Esophagus mucosa (tissue), 1 donor: ENCODE data around the gene TCF23. TPM values are rescaled to one million over a fixed set of nuclear protein-coding genes. Genes with fewer than 3 reads are reported as not detected.

Experiments
- ATAC-seq: fragments of 200-7000 bp; cut with Tn5 transposase; one replicate; pipeline ENCODE4 v1.9.1; 2020
- total RNA-seq: library from RNA; stranded (reverse); gene quantifications from one replicate; pipeline ENCODE4 v1.2.4, GENCODE V29; 2023
- donor health status: DM: yes; HTN: yes; CAD: no.

The TCF23 gene
- total RNA-seq, 1 donor from 2014 or later = not detected

DNA sequence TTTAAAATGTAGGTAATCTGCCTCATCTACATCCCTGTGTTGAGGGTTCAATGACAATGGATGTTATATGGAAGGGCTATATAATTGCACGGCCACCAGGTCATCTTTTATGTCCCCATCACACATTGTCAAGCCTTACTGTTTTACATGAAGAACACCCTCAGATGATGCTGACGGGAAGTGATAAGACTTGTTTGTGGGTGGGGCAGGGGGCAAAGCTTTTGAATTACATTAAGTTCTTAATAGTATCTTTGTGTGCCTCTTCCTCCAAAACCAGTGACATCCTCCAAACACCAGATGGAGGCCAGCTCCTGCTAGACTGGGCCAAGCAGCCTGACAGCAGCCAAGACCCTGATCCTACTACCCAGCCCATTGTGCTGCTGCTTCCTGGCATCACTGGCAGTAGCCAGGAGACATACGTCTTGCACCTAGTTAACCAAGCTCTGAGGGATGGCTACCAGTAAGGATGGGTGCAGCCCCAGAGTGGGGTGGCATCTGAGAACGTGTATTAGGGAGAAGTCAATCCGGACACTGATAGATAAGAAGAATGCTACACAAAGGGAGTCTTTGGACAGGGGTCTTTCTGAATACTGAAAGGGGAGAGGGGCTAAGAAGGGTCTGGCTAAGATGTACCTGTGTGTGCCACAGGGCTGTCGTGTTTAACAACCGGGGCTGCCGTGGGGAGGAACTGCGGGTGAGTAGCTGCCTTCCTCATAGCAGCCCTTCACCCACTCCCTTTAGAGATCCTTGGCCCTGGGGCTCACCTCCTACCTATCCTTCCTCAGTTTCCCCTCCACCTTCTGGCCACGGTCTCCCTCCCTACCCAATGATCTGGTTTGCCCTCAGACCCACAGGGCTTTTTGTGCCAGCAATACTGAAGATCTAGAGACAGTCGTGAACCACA lies 19.9 kb upstream of the TCF23 start:
- ATAC-seq = no peak

DNA sequence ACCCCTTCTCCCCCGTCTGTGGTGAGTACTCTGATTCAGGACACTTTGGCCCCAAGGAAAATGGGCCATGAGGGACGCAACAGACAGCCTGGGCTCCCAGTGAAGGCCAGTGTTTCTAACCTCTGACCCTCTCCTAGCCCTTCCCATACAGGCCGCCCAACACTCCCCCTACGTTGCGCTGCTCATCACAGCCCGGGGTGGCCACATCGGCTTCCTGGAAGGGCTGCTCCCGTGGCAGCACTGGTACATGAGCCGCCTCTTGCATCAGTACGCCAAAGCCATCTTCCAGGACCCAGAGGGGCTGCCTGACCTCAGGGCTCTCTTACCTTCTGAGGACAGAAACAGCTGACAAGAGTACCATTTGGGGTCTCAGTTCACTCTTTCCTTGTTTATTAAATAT lies 18.4 kb upstream of the TCF23 start:
- ATAC-seq = no peak

DNA sequence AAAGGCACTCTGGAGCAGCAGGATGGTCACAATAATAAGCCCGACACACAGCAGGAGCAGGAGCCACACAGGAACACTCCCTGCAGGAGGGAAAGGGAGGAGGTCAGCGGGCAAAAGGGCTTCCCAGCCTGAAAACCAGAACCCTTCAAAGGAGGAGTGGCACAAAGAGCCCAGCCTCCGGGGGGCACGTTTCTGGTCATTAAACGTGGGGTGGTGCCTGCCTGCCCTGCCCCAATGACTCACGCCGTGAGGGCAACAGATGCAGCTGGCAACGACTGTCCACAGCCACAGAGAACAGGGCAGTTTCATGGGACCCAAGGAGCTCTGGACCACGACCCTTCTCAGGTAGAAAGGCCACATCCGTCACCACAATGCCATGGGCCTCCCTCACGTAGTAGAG lies 17.4 kb upstream of the TCF23 start:
- ATAC-seq = no peak

DNA sequence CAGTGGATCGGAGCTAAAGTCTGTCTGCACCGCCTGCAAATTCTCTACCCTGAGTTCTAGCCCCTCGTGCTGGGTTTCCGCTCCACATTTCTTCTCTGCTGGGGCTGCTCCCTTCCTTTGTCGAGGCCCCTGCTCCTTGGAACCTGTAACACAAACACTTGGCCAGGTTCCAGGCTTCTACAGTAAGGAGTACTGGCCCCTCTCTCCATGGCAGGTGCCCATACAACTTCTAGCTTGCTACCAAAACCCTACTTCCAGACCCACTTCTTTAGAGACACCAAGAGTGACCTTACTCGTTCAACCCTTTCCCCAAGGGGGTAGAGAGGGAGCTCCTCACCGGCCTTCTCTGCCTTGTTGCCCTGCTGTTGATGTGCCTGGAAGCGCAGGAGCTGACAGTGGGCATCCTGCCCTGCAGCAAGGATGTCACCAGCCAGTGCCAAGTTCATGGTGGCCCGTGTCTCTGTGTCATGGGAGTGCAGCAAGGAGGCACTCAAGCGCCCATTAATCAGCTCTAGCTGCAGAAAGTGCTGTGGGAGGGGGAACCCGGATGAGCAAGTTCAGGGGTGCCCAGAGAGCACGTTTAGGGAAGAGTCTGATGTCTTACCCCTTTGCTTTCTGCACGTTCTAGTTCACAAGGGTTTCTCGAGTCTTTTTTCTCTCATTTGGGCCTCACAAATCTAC lies 15.5 kb upstream of the TCF23 start:
- ATAC-seq = no peak

DNA sequence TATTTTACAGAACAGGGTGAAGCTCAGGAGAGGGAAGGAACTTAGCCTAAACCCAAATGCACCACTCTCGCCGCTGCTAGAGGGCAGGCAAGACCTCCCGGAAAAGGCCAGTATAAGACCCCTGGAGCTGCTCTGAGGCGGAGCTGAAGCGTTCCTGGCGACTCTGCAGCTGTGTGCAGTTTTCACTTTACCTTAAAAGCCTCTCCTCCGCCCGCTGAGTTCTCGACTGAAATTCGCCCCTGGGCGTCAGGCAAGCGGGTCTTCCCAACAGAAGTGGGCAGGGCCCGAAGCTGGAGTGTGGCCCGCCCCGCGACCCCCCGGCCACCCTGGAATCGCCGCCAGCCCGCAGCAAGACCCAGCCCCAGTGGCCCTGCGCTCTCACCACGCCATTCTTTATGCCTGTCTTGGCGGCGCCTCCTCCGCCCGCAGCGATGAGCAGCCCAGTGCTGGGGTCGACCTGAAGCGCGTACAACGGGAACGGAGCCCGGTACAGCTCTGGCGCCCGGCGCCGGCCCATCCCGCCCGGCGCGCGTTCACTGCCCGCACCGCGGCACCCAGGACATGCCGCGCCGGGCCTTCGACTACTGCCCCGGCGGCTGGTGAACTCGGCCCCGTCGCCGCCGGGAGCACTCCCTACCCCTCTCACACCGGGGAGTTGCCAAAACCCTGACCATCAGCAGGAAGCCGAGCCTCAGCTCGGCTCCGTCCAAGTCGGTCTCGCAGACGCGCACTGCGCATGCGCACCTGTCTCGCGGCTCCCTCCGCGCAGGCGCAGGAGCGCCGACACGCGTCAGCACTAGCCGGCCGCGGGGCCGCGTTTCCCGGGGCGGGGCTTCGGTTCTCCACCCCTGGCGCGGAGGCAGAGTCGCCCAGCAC lies 14.7 kb upstream of the TCF23 start, which contains the start of gene PREB:
TSS of gene PREB (minus strand) at position 732 of the 876 bp plus-strand sequence. CDS start at position 517, 215 bp downstream.
- ATAC-seq = peak; percentile 94

DNA sequence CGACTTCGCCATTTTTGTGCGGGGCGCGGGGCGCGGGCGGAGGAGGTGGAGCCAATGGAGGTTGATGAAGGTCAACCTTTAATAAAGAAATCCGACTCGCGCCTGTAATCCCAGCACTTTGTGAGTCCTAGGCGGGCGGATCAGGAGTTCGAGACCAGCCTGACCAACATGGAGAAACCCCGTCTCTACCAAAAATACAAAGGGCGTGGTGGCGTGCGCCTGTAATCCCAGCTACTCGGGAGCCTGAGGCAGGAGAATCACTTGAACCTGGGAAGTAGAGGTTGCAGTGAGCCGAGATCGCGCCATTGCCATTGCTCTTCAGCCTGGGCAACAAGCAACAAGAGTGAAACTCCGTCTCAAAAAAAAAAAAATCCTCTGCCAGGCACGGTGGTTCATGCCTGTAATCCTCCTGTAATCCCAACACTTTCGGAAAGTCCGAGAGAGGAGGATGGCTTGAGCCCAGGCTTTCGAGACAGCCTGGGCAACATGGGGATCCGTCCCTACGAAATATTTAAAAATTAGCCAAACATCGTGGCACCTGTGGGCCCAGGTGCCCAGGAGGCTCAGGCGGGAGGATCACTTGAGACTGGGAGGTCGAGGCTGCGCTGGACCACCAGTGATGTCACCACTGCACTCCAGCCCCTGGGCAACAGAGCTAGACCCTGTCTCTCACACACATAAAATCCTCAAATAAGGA lies 13.9 kb upstream of the TCF23 start:
- no peak for ATAC-seq

DNA sequence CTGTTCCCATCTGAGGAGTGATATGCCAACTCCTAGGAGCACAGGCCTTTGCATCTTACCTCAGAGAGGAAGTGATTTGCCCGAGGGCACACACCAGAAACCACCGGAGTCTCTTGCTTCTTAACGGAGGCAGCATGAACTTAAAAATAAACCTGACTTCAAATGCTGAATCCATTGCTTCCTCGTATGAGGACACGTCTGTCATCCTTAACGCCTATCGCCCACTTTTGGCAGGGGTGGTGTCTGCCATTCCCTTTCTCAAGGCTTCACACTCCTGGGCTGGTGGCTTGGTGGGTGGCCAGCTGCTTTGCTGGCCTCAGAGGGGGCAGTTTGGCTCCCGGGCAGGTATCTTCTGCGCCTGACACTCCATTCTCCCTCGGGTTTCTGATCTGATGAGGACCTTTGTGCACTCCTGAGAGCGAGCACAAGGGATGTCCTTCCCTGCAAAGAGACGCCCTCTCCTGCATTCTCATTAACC lies 13.3 kb upstream of the TCF23 start:
- ATAC-seq = no peak

DNA sequence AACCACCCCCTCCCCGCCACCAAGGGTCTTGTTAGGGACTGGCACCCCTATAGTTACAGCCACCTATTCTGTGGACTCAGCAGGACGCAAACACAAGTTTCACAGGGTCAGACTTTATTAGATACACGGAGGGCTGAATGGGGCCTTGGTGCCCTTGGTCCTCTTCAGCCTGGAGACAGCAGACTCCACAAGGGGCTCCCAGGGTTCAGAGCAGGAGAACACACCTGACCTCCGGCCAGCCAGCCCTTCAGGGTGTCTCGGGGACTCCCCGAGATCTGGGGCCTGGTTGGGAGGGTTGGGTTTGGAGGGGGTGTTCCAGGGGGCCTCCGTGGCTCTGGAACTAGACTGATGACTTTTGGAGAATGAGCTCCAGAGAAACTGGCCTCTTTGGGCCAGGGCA lies 12.1 kb upstream of the TCF23 start:
- ATAC-seq = no peak

DNA sequence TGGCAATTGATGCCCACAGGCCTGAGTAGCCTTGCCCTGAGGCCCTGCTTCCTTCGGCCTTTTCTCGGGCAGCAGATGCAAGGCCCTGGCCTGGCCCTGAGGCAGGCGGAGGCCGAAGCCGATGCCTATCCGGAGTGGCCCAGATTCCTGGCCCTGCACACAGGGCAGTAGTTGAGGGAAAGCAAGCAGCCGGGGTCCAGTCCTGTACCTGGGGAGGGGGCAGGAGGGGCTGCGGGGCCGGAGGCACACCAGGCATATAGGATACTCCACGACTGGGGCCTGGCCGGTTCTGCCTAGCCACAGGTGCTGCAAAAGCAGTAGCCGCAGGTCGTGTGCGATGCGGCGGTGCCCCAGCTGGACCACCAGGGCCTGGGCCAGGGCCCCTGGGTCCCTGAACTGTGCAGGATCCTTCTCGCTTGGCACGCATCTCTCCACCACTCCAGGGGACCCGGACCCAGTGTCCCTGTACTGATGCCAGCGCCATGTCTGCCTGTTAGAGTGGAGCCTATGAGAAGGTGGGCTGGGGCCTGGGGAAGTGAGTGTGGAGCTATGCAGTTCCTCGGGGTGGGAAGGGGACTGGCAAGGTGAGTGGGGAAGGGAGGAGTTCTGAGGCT lies 11.4 kb upstream of the TCF23 start:
- ATAC-seq = no peak

DNA sequence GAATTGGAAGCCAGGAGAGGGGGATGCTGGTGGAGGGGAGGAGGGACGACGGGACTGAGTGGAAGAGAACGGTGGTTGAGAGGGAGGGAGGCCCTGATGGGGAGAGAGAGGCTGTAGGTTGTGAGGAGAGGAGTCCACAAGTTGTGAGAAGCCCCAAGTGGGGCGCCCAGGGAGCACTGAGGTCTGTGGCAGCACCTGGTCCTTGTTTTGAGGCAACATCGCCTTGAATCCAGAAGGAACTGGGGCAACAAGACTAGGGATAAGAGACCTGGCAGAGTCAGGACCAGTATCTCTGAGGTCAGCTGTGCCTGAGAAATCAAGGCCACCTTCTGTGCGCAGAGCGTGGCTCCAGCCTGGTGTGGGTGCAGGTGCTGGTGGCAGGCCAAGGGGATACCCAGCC lies 10.7 kb upstream of the TCF23 start:
- no peak for ATAC-seq

DNA sequence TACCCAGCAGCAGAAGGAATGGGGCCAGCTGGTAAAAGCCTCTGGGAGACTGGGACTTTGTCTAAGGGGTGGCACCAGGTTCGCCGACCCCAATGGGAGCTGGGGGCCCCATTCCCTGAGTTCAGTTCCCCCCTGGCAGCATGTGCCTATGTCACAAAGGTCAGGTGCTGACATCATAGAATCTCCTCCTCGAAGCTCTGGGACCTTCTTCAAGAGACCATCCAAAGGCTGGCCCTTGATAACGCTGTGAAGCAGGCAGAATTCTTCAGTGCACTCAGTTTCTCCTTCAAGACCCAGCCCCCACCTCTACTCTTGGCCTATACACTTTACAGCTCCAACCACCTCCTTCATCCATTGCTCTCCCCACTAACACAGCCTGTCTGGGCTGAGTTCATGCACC lies 9.5 kb upstream of the TCF23 start, which contains the start of gene PRR30:
TSS of gene PRR30 (minus strand) at position 101 of the 400 bp plus-strand sequence. CDS start 1,081 bp downstream, outside the sequence.
- no peak for ATAC-seq

DNA sequence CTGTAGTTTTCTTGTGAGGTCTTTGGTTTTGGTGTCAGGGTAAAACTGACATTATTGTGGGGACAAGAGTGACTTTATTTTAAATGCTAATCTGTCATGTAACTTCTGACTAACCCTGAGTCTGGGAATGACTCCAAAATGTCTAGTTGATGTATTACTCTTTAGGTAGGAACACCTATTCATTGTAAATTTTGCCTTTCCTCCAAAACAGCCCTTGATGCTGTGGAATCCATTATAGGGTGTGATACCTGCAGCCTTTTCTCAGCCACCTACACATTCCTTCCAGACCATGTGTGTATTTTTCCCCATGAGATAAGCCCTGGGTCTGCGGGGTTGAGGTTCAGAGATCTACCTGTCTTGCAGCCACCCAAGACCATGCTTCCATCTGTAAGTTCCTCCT lies 5.5 kb upstream of the TCF23 start:
- ATAC-seq = peak; percentile 67

DNA sequence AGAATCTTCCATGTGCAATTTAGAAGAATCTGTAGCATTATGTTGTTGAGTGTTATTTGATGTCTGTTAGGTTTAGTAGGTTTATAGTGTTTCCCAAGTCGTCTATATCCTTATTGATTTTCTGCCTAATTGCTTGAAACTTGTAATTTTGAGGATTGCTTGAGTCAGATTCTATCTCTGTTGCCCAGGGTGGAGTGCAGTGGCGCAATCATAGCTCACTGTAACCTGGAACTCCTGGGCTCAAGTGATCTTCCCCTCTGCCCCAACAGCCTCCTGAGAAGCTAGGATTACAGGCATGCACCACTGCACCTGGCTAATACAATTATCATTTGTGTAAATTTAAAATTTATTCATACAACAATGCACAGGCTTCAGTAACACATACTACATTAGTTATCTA lies 3.1 kb upstream of the TCF23 start:
- no peak for ATAC-seq

DNA sequence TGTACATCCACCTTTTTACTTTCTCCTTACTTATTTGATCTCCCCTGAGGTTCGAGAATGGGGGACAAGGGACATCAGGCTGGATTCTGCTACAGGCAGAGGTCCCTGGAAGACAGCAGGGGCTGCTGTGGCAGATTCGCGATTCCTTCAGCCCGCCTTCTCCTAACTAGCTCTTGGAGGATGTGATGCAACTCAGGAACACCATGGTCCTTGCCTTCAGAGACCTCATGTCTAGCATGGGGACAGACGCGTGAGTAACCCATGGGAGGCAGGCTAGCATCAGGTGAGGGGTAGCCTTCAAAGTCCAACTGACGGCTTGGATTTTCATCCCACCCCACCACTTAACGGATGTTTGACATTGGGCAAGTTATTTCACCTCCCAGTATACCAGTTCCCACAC lies 869 bp upstream of the TCF23 start:
- no peak for ATAC-seq

DNA sequence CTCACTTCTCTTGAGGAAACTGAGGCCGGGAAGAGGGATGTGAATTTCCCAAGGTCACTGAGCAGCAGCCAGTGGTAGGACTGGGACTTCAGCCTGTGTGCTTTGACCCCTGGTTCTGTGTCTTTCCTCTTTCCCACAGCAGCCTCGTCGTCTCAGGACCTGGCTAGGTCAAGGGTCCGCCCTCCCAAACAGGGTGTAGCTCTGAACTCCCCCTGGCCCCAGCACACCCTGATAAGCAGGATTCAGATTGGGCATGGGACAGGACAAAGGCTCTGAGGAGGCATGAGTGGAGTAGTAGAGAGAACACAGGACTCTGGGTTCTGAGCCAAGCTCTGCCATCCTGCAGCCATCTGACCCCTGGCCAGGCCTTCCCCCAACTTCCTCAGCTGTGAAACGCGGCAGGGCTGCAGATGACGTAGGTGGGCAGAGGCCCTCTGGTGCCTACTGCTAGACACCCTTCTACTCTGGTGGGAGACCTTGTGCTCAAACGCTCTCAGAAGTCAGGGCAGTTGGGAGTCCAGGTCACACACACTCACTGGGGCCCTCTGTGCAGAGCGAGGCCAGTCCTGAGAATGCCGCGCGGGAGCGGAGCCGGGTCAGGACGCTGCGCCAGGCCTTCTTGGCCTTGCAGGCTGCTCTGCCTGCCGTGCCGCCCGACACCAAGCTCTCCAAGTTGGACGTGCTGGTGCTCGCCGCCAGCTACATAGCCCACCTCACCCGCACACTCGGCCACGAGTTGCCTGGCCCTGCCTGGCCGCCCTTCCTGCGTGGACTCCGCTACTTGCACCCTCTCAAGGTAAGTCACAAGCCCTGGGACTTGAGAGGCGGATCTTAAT lies 984 bp downstream of the TCF23 start:
- no peak for ATAC-seq

DNA sequence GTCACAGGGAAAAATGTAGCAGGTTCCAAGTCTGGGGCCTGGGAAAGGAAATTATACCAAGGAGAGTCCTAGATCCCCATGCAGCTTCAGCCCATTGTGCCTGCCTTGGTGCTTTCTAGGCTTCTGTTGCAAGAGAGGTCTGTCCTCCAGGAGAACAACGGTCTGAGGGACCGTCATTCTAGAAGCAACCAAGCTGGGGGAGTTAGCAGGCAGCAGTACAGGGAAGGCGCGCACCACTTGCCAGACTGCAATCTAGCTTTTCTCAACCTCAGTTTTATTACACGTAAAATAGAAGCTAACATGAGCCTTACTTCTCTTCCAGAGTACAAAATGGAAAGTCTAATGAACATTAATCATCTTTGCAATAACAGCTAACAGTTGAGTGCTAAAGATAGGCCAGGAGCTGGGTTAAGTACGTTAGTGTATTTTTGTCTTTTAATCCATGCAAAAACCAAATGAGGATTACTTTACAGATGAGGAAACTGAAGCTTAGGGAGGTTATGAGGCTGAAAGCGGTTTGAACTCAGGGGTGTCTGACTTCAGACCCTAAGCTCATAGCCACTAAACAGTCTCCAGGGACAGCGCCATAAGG lies 1.9 kb downstream of the TCF23 start:
- no peak for ATAC-seq

DNA sequence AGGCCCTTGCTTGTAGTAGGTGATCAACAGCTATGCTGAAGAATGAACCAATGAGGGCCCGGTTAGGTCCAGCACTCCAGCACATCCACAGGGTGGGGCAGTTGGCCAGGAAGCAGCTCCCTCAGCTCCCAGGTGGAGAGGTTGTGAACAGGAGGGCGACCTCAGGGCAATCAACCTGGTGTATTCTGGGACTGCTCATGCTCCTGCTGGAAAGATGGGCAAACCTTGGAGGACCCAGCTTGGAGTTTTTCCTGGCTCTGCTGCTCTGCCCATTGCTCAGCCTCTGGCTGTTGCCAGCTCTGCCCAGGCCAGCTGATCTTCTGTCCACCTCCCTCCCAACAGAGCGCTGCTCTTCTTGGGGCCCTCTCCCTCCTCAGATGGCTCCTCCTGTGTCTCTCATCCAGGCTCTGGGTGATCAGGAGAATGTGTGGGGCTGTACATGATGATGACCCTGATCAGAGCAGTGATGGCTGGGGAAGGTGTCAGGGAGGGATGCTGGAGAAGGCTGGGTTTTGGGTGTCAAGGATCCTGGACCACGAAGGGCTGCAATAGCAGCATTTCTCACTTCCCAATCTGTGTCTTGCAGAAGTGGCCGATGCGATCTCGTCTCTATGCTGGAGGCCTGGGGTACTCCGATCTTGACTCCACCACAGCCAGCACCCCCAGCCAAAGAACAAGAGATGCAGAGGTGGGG lies 3.4 kb downstream of the TCF23 start:
- ATAC-seq = no peak

DNA sequence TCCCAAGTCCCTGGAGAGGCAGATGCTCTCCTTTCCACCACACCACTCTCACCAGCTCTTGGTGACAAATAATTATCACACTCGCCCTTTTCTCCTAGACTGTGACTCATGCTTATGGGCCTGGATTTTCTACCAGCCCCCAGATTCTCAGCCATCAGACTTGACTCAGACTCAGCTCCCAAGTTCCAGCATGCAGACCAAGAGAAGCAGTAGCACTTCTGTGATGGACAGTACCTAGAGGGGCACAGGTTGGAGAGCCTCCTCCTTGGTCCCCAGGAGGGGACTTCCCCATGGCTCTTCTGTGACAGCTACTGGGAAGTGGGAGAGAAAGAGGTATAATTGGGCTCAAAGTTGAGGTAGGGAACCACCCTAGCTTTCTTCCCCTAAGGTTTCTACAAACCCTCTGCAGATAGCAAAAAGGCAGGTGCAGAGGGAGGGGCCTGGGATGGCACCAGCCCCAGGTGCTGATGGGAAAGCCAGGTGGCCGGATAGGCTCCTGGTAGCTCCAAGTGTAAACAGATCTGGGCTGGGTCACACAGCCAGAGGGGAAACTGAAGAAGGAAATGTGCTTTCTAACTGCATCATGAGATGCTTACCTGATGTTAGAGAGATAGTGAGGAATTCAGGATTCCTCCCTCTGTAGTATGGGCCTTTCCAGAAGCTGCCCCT lies 4.1 kb downstream of the TCF23 start:
- ATAC-seq = no peak

DNA sequence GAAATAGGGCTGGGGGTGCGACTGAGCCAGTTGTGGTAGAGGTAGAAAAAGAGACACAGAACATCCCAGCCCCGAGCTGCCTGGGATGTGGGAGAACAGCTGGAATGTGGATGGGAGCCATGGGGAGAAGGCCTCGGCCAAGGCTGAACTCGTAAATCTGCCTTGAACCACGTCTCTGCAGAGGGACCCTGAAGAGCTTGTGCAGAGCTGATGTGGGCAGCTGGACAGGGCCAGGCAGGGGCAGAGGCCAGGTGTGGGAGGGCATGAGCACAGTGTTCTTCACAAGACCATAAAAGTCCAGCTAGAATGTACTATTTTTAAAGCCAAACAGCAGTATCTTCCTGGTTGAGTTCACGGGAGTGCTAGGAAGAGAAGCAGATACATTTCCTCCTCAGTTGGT lies 5.7 kb downstream of the TCF23 start:
- ATAC-seq = no peak
